Mammary epithelial cell (primary cell): ENCODE data around the gene ABCA4.

Experiments used
- CTCF ChIP-seq, 2 donors: IDR thresholded peaks in 1 of 2; conservative IDR thresholded peaks in 1 of 2; 2 replicates each; pipeline ENCODE4 v1.5.1; 2011 to 2012; ENCODE audit warnings: inconsistent platforms in 2 of 2, low read length in 2 of 2, mild to moderate bottlenecking in 2 of 2, control low read depth in 1 of 2, low read depth in 1 of 2; ENCODE audit not compliant: insufficient read depth in 1 of 2; ENCODE audit errors: extremely low read depth in 1 of 2
- EZH2 ChIP-seq: IDR thresholded peaks from 2 replicates; pipeline ENCODE4 v1.6.1; 2012; ENCODE audit warnings: low read length, inconsistent platforms, borderline replicate concordance

- no peak for TF ChIP-seq CTCF (conservative IDR thresholded peaks at IDR 0.05 in 1 of 2, IDR thresholded peaks at IDR 0.05 in 1 of 2; ENCODE audit: extremely low read depth in 1 of 2, insufficient read depth in 1 of 2, low read depth in 1 of 2, low read length in 2 of 2)
- no peak for TF ChIP-seq EZH2
Measured at GRCh38 chr1:94090761-94091160, 30.2 kb downstream of the ABCA4 start.
